ENCODE measurements around the gene RTN1. TPM values are rescaled to one million over a fixed set of nuclear protein-coding genes. Genes with fewer than 3 reads are reported as not detected.
A peak's percentile ranks its signal among the peaks of the same experiment; 100 is the strongest.

Gene RTN1
- polyA plus RNA-seq, 1 donor from 2014 or later: 1,138 TPM

DNA sequence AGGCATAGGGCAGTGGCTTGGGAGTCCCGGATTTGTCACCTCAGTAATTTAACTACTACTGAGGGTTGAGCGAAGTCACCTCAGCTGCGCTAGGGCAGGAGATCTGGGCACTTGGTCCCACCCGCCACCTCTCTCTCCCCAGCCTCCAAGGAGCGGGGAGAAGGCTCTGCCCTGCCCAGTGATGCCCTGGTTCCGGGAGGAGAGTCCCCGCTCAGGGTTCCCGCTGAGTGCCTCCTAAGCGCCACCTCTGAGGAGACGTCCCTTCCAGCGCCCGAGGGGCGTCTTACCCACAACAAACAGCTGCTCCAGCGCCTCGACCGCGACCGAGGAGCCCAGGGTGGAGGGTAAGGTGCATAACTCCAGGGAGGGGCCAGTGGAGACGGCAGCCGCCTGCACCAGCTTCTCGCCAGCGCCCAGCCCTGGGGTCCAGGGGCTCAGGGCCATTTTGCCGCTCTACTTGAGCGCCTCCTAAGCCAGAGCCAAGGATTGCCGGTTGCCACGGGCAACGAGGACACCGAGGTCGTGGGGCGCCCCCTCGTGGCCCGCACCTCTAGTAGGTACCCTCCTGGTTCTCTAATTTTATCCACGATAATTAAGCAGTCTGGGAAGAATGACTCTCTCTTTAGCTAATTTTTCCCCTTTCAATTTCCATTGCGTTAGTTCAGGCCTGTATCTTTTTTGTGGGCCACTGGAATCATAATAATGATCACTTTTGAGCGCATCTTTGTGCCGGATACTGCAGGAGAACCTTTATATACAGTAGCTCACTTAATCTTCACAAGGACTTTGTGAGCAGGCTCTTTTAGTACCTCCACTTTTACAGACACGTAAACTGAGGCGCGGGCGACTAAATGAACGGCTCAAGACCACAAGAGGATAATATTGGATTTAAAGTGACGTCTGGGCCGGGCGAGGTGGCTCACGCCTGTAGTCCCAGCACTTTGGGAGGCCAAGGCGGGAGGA lies 294.0 kb downstream of the RTN1 start, which contains the start of gene CCDC175:
Gene CCDC175, minus strand, starts transcription at position 481 of the 963 bp plus-strand sequence. Its CDS starts 37 bp downstream, at position 444.
- no peaks in the 10 kb centered on the region for H3K9me2 ChIP-seq (ENCODE audit: insufficient read depth, low read length)
- no peak within 1 kb of the TSS for H3K4me2 ChIP-seq (ENCODE audit: low read length)
- TF ChIP-seq RAD21 (conservative IDR thresholded peaks at IDR 0.05) (peak; percentile 44), TAF1 (IDR thresholded peaks at IDR 0.05; ENCODE audit: low read depth) (no peak)
- TF ChIP-seq, protein P1, sequence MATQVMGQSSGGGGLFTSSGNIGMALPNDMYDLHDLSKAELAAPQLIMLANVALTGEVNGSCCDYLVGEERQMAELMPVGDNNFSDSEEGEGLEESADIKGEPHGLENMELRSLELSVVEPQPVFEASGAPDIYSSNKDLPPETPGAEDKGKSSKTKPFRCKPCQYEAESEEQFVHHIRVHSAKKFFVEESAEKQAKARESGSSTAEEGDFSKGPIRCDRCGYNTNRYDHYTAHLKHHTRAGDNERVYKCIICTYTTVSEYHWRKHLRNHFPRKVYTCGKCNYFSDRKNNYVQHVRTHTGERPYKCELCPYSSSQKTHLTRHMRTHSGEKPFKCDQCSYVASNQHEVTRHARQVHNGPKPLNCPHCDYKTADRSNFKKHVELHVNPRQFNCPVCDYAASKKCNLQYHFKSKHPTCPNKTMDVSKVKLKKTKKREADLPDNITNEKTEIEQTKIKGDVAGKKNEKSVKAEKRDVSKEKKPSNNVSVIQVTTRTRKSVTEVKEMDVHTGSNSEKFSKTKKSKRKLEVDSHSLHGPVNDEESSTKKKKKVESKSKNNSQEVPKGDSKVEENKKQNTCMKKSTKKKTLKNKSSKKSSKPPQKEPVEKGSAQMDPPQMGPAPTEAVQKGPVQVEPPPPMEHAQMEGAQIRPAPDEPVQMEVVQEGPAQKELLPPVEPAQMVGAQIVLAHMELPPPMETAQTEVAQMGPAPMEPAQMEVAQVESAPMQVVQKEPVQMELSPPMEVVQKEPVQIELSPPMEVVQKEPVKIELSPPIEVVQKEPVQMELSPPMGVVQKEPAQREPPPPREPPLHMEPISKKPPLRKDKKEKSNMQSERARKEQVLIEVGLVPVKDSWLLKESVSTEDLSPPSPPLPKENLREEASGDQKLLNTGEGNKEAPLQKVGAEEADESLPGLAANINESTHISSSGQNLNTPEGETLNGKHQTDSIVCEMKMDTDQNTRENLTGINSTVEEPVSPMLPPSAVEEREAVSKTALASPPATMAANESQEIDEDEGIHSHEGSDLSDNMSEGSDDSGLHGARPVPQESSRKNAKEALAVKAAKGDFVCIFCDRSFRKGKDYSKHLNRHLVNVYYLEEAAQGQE (IDR thresholded peaks at IDR 0.05; ENCODE audit: borderline replicate concordance): no peak
- TF ChIP-seq, protein P2, sequence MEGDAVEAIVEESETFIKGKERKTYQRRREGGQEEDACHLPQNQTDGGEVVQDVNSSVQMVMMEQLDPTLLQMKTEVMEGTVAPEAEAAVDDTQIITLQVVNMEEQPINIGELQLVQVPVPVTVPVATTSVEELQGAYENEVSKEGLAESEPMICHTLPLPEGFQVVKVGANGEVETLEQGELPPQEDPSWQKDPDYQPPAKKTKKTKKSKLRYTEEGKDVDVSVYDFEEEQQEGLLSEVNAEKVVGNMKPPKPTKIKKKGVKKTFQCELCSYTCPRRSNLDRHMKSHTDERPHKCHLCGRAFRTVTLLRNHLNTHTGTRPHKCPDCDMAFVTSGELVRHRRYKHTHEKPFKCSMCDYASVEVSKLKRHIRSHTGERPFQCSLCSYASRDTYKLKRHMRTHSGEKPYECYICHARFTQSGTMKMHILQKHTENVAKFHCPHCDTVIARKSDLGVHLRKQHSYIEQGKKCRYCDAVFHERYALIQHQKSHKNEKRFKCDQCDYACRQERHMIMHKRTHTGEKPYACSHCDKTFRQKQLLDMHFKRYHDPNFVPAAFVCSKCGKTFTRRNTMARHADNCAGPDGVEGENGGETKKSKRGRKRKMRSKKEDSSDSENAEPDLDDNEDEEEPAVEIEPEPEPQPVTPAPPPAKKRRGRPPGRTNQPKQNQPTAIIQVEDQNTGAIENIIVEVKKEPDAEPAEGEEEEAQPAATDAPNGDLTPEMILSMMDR (IDR thresholded peaks at IDR 0.05; ENCODE audit: poor library complexity, severe bottlenecking): peak; percentile 60
- no peak within 1 kb of the TSS for H3K27ac ChIP-seq (ENCODE audit: low read length)
- H3K9ac ChIP-seq (ENCODE audit: low read length): no peak within 1 kb of the TSS
- no peaks in the 10 kb centered on the region for H4K20me1 ChIP-seq (ENCODE audit: insufficient read depth)
- no peaks in the 10 kb centered on the region for H3F3A ChIP-seq (ENCODE audit: insufficient read depth, low read length, poor library complexity, severe bottlenecking)
- H3K27me3 ChIP-seq (ENCODE audit: insufficient read depth, low read depth, low read length): no peaks in the 10 kb centered on the region
- no peaks in the 10 kb centered on the region for H3K36me3 ChIP-seq (ENCODE audit: insufficient read depth, low read length)
- H3K79me2 ChIP-seq (replicated peaks; ENCODE audit: insufficient read depth, low read length): no peaks in the 10 kb centered on the region
- H3K9me3 ChIP-seq (ENCODE audit: low read length): no peaks in the 10 kb centered on the region
- peak within 1 kb of the TSS; percentile 52 for H3K4me3 ChIP-seq (ENCODE audit: low read length)
- H2AFZ ChIP-seq (ENCODE audit: low read depth, low read length): no peak within 1 kb of the TSS

DNA sequence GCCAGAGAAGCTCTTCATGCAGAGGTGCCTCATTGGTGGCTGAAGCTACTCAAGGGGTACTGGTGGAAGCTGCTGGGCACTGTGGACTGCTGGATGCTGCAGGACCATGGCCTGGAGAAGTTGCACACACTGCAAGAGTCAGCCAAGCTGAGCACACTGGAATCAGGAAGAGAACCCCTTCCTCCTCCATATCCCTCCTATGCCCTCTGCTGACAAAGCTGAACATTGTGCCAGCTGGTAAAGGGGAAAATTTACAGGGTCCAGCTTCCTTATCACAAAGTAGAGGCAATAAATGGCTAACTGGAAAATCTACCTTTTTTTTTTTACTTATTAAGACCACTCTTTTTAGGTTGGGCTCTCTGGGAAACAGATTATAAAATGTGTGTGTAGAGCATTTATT lies 300.5 kb downstream of the RTN1 start:
- Histone ChIP-seq H3K36me3 (ENCODE audit: insufficient read depth, low read length) (no peaks in the 10 kb centered on the region), H3K9ac (ENCODE audit: low read length) (no peak overlapping the region), H3K27ac (ENCODE audit: low read length) (no peak overlapping the region), H3K79me2 (replicated peaks; ENCODE audit: insufficient read depth, low read length) (no peaks in the 10 kb centered on the region), H3F3A (ENCODE audit: insufficient read depth, low read length, poor library complexity, severe bottlenecking) (no peaks in the 10 kb centered on the region), H3K27me3 (ENCODE audit: insufficient read depth, low read depth, low read length) (no peaks in the 10 kb centered on the region), H4K20me1 (ENCODE audit: insufficient read depth) (no peaks in the 10 kb centered on the region), H3K9me3 (ENCODE audit: low read length) (no peaks in the 10 kb centered on the region), H3K9me2 (ENCODE audit: insufficient read depth, low read length) (no peaks in the 10 kb centered on the region), H2AFZ (ENCODE audit: low read depth, low read length) (no peak overlapping the region), H3K4me2 (ENCODE audit: low read length) (no peak overlapping the region), H3K4me3 (ENCODE audit: low read length) (no peak overlapping the region)
- TF ChIP-seq EZH2 (IDR thresholded peaks at IDR 0.05; ENCODE audit: borderline replicate concordance, insufficient read depth, low read length, poor library complexity, severe bottlenecking): no peak
- TF ChIP-seq EP300 (conservative IDR thresholded peaks at IDR 0.05; ENCODE audit: poor library complexity, severe bottlenecking): no peak
- TF ChIP-seq, protein P1 (IDR thresholded peaks at IDR 0.05; ENCODE audit: borderline replicate concordance): no peak
- no peak for TF ChIP-seq SMC3 (conservative IDR thresholded peaks at IDR 0.05; ENCODE audit: poor library complexity)
- no peak for TF ChIP-seq POLR2AphosphoS5 (IDR thresholded peaks at IDR 0.05)
- TF ChIP-seq, protein P2 (IDR thresholded peaks at IDR 0.05; ENCODE audit: poor library complexity, severe bottlenecking): no peak
- no peak for TF ChIP-seq RAD21 (conservative IDR thresholded peaks at IDR 0.05)
- TF ChIP-seq MXI1 (conservative IDR thresholded peaks at IDR 0.05; ENCODE audit: poor library complexity, severe bottlenecking): no peak
- no peak for TF ChIP-seq TAF1 (IDR thresholded peaks at IDR 0.05; ENCODE audit: low read depth)

Data from neural cell (in vitro differentiated cells).